IMR-90 (cell line): Measurements from ENCODE around the gene HLA-E. TPM values are rescaled to one million over a fixed set of nuclear protein-coding genes. Genes with fewer than 3 reads are reported as not detected.
"Not testable (repeated sequence)": the region's sequence is repeated elsewhere in the genome, so short reads cannot be mapped to it uniquely, and the experiment has no call there.

Experiments used
- ATAC-seq: fragments of 200-7000 bp; cut with Tn5 transposase; 2 replicates; pipeline ENCODE4 v1.9.1; 2020; ENCODE audit warnings: low read depth, mild to moderate bottlenecking, moderate library complexity
- BruUV-seq: library from RNA; stranded (reverse); fragments of 400-500 nt; replicated peaks from 2 replicates; lab custom pipeline; 2021; lab: Mats Ljungman, UMichigan
- CTCF ChIA-PET: fragments of 300-600 bp; formaldehyde crosslinking; extraction: SDS; loops from one replicate; lab custom pipeline; 2021; ENCODE audit warnings: antibody characterized with exemption; lab: Yijun Ruan, JAX
- POLR2A ChIA-PET: fragments of 300-600 bp; sonication (Branson Sonifier 250); formaldehyde crosslinking; loops from one replicate; lab custom pipeline; 2022; ENCODE audit warnings: antibody characterized with exemption; ENCODE audit not compliant: unreplicated experiment; lab: Charles Lee
- DNase-seq: peaks from one replicate; pipeline ENCODE4 v3.0.0; 2013
- H2AFZ ChIP-seq: replicated peaks from 2 replicates; pipeline ENCODE3; 2013; ENCODE audit warnings: low read length, mild to moderate bottlenecking; ENCODE audit not compliant: poor library complexity
- H2AK5ac ChIP-seq: 2 replicates; pipeline ENCODE4 v1.6.1; 2013; ENCODE audit warnings: low read depth, low read length, inconsistent platforms
- H2AK9ac ChIP-seq: replicated peaks from 2 replicates; pipeline ENCODE3; 2013; ENCODE audit warnings: mild to moderate bottlenecking, low read depth, low read length, moderate library complexity; ENCODE audit not compliant: poor library complexity
- H2BK120ac ChIP-seq: 2 replicates; pipeline ENCODE4 v1.6.1; 2013; ENCODE audit warnings: low read depth, low read length, inconsistent platforms
- H2BK15ac ChIP-seq: 3 replicates; pipeline ENCODE4 v1.6.1; 2013; ENCODE audit warnings: low read depth, low read length, inconsistent platforms
- H2BK20ac ChIP-seq: 2 replicates; pipeline ENCODE4 v1.6.1; 2013; ENCODE audit warnings: low read depth, mild to moderate bottlenecking, inconsistent platforms, low read length, moderate library complexity
- H2BK5ac ChIP-seq: 2 replicates; pipeline ENCODE4 v1.6.1; 2013; ENCODE audit warnings: mild to moderate bottlenecking, low read depth, low read length, inconsistent platforms; ENCODE audit not compliant: poor library complexity, severe bottlenecking
- H3K14ac ChIP-seq: replicated peaks from 2 replicates; pipeline ENCODE4 v1.6.1; 2013; ENCODE audit warnings: low read depth, low read length, inconsistent platforms
- H3K18ac ChIP-seq: 2 replicates; pipeline ENCODE4 v1.6.1; 2013; ENCODE audit warnings: low read depth, low read length, control low read depth
- H3K23ac ChIP-seq: 2 replicates; pipeline ENCODE4 v1.6.1; 2013; ENCODE audit warnings: low read depth, low read length, inconsistent platforms
- H3K27ac ChIP-seq: 2 replicates; pipeline ENCODE4 v1.5.1; 2013; ENCODE audit warnings: mild to moderate bottlenecking, control low read depth, low read length; ENCODE audit not compliant: insufficient read depth
- H3K27me3 ChIP-seq: 2 replicates; pipeline ENCODE4 v1.6.1; 2013; ENCODE audit warnings: low read length; ENCODE audit not compliant: control insufficient read depth, insufficient read depth
- H3K36me3 ChIP-seq: 2 replicates; pipeline ENCODE4 v1.6.1; 2013; ENCODE audit warnings: low read length, mixed read lengths; ENCODE audit not compliant: control insufficient read depth, insufficient read depth
- H3K4ac ChIP-seq: 2 replicates; pipeline ENCODE4 v1.6.1; 2013; ENCODE audit warnings: low read depth, low read length, inconsistent platforms
- H3K4me1 ChIP-seq: 2 replicates; pipeline ENCODE4 v1.6.1; 2013; ENCODE audit warnings: low read length, mixed read lengths; ENCODE audit not compliant: control insufficient read depth, insufficient read depth
- H3K4me2 ChIP-seq: 2 replicates; pipeline ENCODE4 v1.6.1; 2013; ENCODE audit warnings: low read depth, mild to moderate bottlenecking, control low read depth, low read length, moderate library complexity
- H3K4me3 ChIP-seq: 2 replicates; pipeline ENCODE4 v1.5.1; 2013; ENCODE audit warnings: low read depth, mild to moderate bottlenecking, control low read depth, low read length, moderate library complexity; ENCODE audit not compliant: insufficient read depth
- H3K56ac ChIP-seq: 2 replicates; pipeline ENCODE4 v1.6.1; 2013; ENCODE audit warnings: low read length, inconsistent platforms; ENCODE audit not compliant: insufficient read depth; ENCODE audit errors: extremely low read depth
- H3K79me1 ChIP-seq, 2 experiments: 2 replicates each; pipeline ENCODE4 v1.6.1; 2013; ENCODE audit warnings: low read length in 2 of 2, inconsistent platforms in 1 of 2, low read depth in 1 of 2
- H3K9ac ChIP-seq: 2 replicates; pipeline ENCODE4 v1.6.1; 2013; ENCODE audit warnings: low read depth, low read length, control low read depth
- H3K9me1 ChIP-seq: 2 replicates; pipeline ENCODE4 v1.6.1; 2013; ENCODE audit warnings: low read length, inconsistent platforms; ENCODE audit not compliant: insufficient read depth
- H3K9me3 ChIP-seq: 2 replicates; pipeline ENCODE4 v1.6.1; 2013; ENCODE audit warnings: low read length; ENCODE audit not compliant: control insufficient read depth, insufficient read depth
- H4K20me1 ChIP-seq: 2 replicates; pipeline ENCODE4 v1.6.1; 2013; ENCODE audit warnings: low read length, inconsistent platforms; ENCODE audit not compliant: insufficient read depth
- H4K5ac ChIP-seq: 2 replicates; pipeline ENCODE4 v1.6.1; 2013; ENCODE audit warnings: mild to moderate bottlenecking, low read depth, low read length, control low read depth
- H4K8ac ChIP-seq, 2 experiments: 2 replicates each; pipeline ENCODE4 v1.6.1; 2013; ENCODE audit warnings: low read depth in 2 of 2, low read length in 2 of 2, control low read depth in 1 of 2, inconsistent platforms in 1 of 2
- H4K91ac ChIP-seq: 2 replicates; pipeline ENCODE4 v1.6.1; 2013; ENCODE audit warnings: low read depth, low read length, inconsistent platforms; ENCODE audit not compliant: insufficient read depth
- WGBS, 2 experiments: methylation state at CpG; one replicate each; pipeline versions ENCODE4 v1.1.5 to v1.1.7; 2013; ENCODE audit warnings: missing lambda C conversion rate in 2 of 2; ENCODE audit not compliant: insufficient read length in 1 of 2; ENCODE audit errors: extremely low coverage in 2 of 2; 5-methylcytosine and 5-hydroxymethylcytosine counted together
- dilution Hi-C: fragments of 300-500 bp; cut with HindIII; formaldehyde crosslinking; loops from one replicate; pipeline ENCODE4 v1.14.3; 2018; ENCODE audit warnings: low sequenced_read_pairs; ENCODE audit not compliant: unreplicated experiment
- in situ Hi-C: fragments of 300-500 bp; cut with MboI; formaldehyde crosslinking; loops from 3 replicates; pipeline ENCODE4 v1.14.3; 2019; ENCODE audit warnings: low sequenced_read_pairs, inconsistent platforms, mixed read lengths
- intact Hi-C: fragments of 100-400 bp; cut with micrococcal nuclease; formaldehyde crosslinking; loops from 2 replicates; pipeline ENCODE4 v1.10.0; 2022
- polyA plus RNA-seq, 3 experiments: library from polyadenylated mRNA; depleted of rRNA; stranded (reverse); fragments of >200 nt; gene quantifications; 2 replicates each; pipeline ENCODE4 v1.2.3, GENCODE V29; 2012; ENCODE audit warnings: low replicate concordance in 1 of 3
- total RNA-seq: library from RNA; depleted of rRNA; stranded (reverse); fragments of >200 nt; gene quantifications from 2 replicates; pipeline ENCODE4 v1.2.3, GENCODE V29; 2012

Gene HLA-E
- total and polyA plus RNA-seq, 2 of the 4 experiments (the other 2 are of a cell fraction): 83.6 to 84.8 TPM

GRCh38 chr6:30517767-30518504, 28.6 kb downstream of the HLA-E start:
- H3K23ac ChIP-seq, H2BK20ac ChIP-seq, H4K8ac ChIP-seq, H3K27ac ChIP-seq, intact Hi-C loops, H3K9me3 ChIP-seq, ATAC-seq, in situ Hi-C loops, H3K79me1 ChIP-seq, H4K20me1 ChIP-seq, DNase-seq, H4K5ac ChIP-seq, H3K4me2 ChIP-seq, H3K18ac ChIP-seq, H2AK9ac ChIP-seq, H2AFZ ChIP-seq, H3K56ac ChIP-seq, H3K9ac ChIP-seq, dilution Hi-C loops, H2BK5ac ChIP-seq, H3K4me3 ChIP-seq, H3K14ac ChIP-seq, H3K36me3 ChIP-seq, H2BK120ac ChIP-seq, POLR2A ChIA-PET, H3K4ac ChIP-seq, BruUV-seq, CTCF ChIA-PET, H2BK15ac ChIP-seq, H2AK5ac ChIP-seq, H3K9me1 ChIP-seq, H3K27me3 ChIP-seq, H4K91ac ChIP-seq: not testable (repeated sequence)
- 100% methylated on average over 2 of the region's 21 CpGs; no CpG with 5 or more reads in 1 of the 2 experiments for WGBS, 2 experiments
- peaks cover 11% of the 10 kb centered on the region for H3K4me1 ChIP-seq

- H3K4me2 ChIP-seq, H3K36me3 ChIP-seq, CTCF ChIA-PET, H4K8ac ChIP-seq, H3K4me3 ChIP-seq, BruUV-seq, H2BK5ac ChIP-seq, H2AFZ ChIP-seq, H3K27ac ChIP-seq, H3K27me3 ChIP-seq, H4K91ac ChIP-seq, ATAC-seq, H3K18ac ChIP-seq, POLR2A ChIA-PET, intact Hi-C loops, H3K79me1 ChIP-seq, H2AK9ac ChIP-seq, H4K20me1 ChIP-seq, DNase-seq, H4K5ac ChIP-seq, H3K4ac ChIP-seq, H3K9me3 ChIP-seq, H3K56ac ChIP-seq, H2BK20ac ChIP-seq, dilution Hi-C loops, H2BK15ac ChIP-seq, H3K9me1 ChIP-seq, H3K9ac ChIP-seq, in situ Hi-C loops, H3K14ac ChIP-seq, H3K23ac ChIP-seq: not testable (repeated sequence)
- Histone ChIP-seq H2AK5ac (peak overlapping the region; percentile 33; the same call in 1 of the 2 replicates), H3K4me1 (peaks cover 11% of the 10 kb centered on the region), H2BK120ac (0 out of 2 replicates have a peak overlapping the region, but pooled peaks have one; percentile 3)
- WGBS, 2 experiments: no CpG with 5 or more reads among the region's 19 CpGs
Observed at GRCh38 chr6:30518505-30519145, 29.3 kb downstream of the HLA-E start.
